Measurements from ENCODE around the gene KRTAP2-1. TPM values are rescaled to one million over a fixed set of nuclear protein-coding genes. Genes with fewer than 3 reads are reported as not detected.
"Not testable (repeated sequence)": the region's sequence is repeated elsewhere in the genome, so short reads cannot be mapped to it uniquely, and the experiment has no call there.

Gene KRTAP2-1
- total RNA-seq (2021) (not detected in 2 replicates), Bru-seq, nascent RNA (not detected), BruChase-seq, experiment 1, labeled RNA remaining after a 2-hour chase (not detected), BruChase-seq, experiment 2, labeled RNA remaining after a 6-hour chase (not detected)
- long read RNA-seq: 0 reads

GRCh38 chr17:41046735-41047465 lies at the start of gene KRTAP2-1:
KRTAP2-1 (minus strand) TSS chr17:41047316; CDS start chr17:41047267, 49 bp downstream.
- H3K36me3 ChIP-seq (ENCODE audit: insufficient read depth, low read length, poor library complexity, severe bottlenecking); intact Hi-C loops (cut with micrococcal nuclease; ENCODE audit: unreplicated experiment); BruUV-seq (replicated peaks); H3K27ac ChIP-seq (ENCODE audit: low read depth, low read length, poor library complexity, severe bottlenecking); H3K4me3 ChIP-seq (ENCODE audit: low read depth, low read length, poor library complexity, severe bottlenecking); H3K9me3 ChIP-seq (ENCODE audit: low read depth, low read length, poor library complexity, severe bottlenecking); DNase-seq (ENCODE audit: low spot score); H3K27me3 ChIP-seq (replicated peaks; ENCODE audit: insufficient read depth, low read depth, low read length, poor library complexity); CTCF ChIA-PET; H3K4me1 ChIP-seq (ENCODE audit: insufficient read depth, low read length, poor library complexity, severe bottlenecking): not testable (repeated sequence)
- POLR2A ChIA-PET (ENCODE audit: low non-redundant PET): interaction anchor here (0.5 kb wide), 1 partner anchor 210 kb away, joined by 7 read pairs; no protein-coding TSS in a partner anchor

- CTCF ChIA-PET: no interaction called here
- no TSS peak for BruUV-seq (replicated peaks)
- intact Hi-C loops (cut with micrococcal nuclease; ENCODE audit: unreplicated experiment): no loop called here
Measured at GRCh38 chr17:41096055-41096454, 48.9 kb upstream of the KRTAP2-1 start.

GRCh38 chr17:41088760-41089352 lies 41.7 kb upstream of the KRTAP2-1 start:
- H3K36me3 ChIP-seq (ENCODE audit: insufficient read depth, low read length, poor library complexity, severe bottlenecking); H3K4me3 ChIP-seq (ENCODE audit: low read depth, low read length, poor library complexity, severe bottlenecking); intact Hi-C loops (cut with micrococcal nuclease; ENCODE audit: unreplicated experiment); CTCF ChIA-PET; DNase-seq (ENCODE audit: low spot score); H3K9me3 ChIP-seq (ENCODE audit: low read depth, low read length, poor library complexity, severe bottlenecking); H3K4me1 ChIP-seq (ENCODE audit: insufficient read depth, low read length, poor library complexity, severe bottlenecking); BruUV-seq (replicated peaks); H3K27me3 ChIP-seq (replicated peaks; ENCODE audit: insufficient read depth, low read depth, low read length, poor library complexity); H3K27ac ChIP-seq (ENCODE audit: low read depth, low read length, poor library complexity, severe bottlenecking); POLR2A ChIA-PET (ENCODE audit: low non-redundant PET): not testable (repeated sequence)

More at GRCh38 chr17:41096055-41096454, 48.9 kb upstream of the KRTAP2-1 start:
- POLR2A ChIA-PET (ENCODE audit: low non-redundant PET): no interaction called here
- Histone ChIP-seq H3K4me1 (ENCODE audit: insufficient read depth, low read length, poor library complexity, severe bottlenecking) (no peaks in the 10 kb centered on the region), H3K27ac (ENCODE audit: low read depth, low read length, poor library complexity, severe bottlenecking) (no peak overlapping the region), H3K36me3 (ENCODE audit: insufficient read depth, low read length, poor library complexity, severe bottlenecking) (no peaks in the 10 kb centered on the region), H3K4me3 (ENCODE audit: low read depth, low read length, poor library complexity, severe bottlenecking) (no peak overlapping the region), H3K9me3 (ENCODE audit: low read depth, low read length, poor library complexity, severe bottlenecking) (no peaks in the 10 kb centered on the region), H3K27me3 (replicated peaks; ENCODE audit: insufficient read depth, low read depth, low read length, poor library complexity) (no peaks in the 10 kb centered on the region)
- TF ChIP-seq CTCF (conservative IDR thresholded peaks at IDR 0.05; ENCODE audit: low read depth, low read length) (no peak), EZH2 (IDR thresholded peaks at IDR 0.05; ENCODE audit: borderline replicate concordance, low read depth, low read length, poor library complexity, severe bottlenecking) (no peak)
- DNase-seq (ENCODE audit: low spot score): no peak

- DNase-seq (ENCODE audit: low spot score); H3K27me3 ChIP-seq (replicated peaks; ENCODE audit: insufficient read depth, low read depth, low read length, poor library complexity); H3K27ac ChIP-seq (ENCODE audit: low read depth, low read length, poor library complexity, severe bottlenecking); CTCF ChIA-PET; H3K4me3 ChIP-seq (ENCODE audit: low read depth, low read length, poor library complexity, severe bottlenecking); H3K4me1 ChIP-seq (ENCODE audit: insufficient read depth, low read length, poor library complexity, severe bottlenecking); H3K9me3 ChIP-seq (ENCODE audit: low read depth, low read length, poor library complexity, severe bottlenecking); POLR2A ChIA-PET (ENCODE audit: low non-redundant PET); BruUV-seq (replicated peaks); intact Hi-C loops (cut with micrococcal nuclease; ENCODE audit: unreplicated experiment); H3K36me3 ChIP-seq (ENCODE audit: insufficient read depth, low read length, poor library complexity, severe bottlenecking): not testable (repeated sequence)
Measured at GRCh38 chr17:41084100-41084856, 37.2 kb upstream of the KRTAP2-1 start, which contains the start of gene KRTAP4-7. KRTAP4-7 (plus strand) TSS chr17:41084150; CDS start chr17:41084207, 57 bp downstream.

GRCh38 chr17:41083427-41083826 lies 36.3 kb upstream of the KRTAP2-1 start:
- POLR2A ChIA-PET (ENCODE audit: low non-redundant PET); H3K4me3 ChIP-seq (ENCODE audit: low read depth, low read length, poor library complexity, severe bottlenecking); H3K27me3 ChIP-seq (replicated peaks; ENCODE audit: insufficient read depth, low read depth, low read length, poor library complexity); H3K9me3 ChIP-seq (ENCODE audit: low read depth, low read length, poor library complexity, severe bottlenecking); H3K4me1 ChIP-seq (ENCODE audit: insufficient read depth, low read length, poor library complexity, severe bottlenecking); H3K36me3 ChIP-seq (ENCODE audit: insufficient read depth, low read length, poor library complexity, severe bottlenecking); intact Hi-C loops (cut with micrococcal nuclease; ENCODE audit: unreplicated experiment); BruUV-seq (replicated peaks); CTCF ChIA-PET; H3K27ac ChIP-seq (ENCODE audit: low read depth, low read length, poor library complexity, severe bottlenecking): not testable (repeated sequence)
- peak; percentile 14 for DNase-seq (ENCODE audit: low spot score)

Data from A673 (cell line).